ENCODE results near the gene TMEM169.
A peak's percentile ranks its signal among the peaks of the same experiment; 100 is the strongest.

Gene TMEM169, protein sequence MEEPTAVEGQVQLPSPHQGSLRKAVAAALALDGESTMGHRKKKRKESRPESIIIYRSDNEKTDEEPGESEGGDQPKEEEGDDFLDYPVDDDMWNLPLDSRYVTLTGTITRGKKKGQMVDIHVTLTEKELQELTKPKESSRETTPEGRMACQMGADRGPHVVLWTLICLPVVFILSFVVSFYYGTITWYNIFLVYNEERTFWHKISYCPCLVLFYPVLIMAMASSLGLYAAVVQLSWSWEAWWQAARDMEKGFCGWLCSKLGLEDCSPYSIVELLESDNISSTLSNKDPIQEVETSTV

DNA sequence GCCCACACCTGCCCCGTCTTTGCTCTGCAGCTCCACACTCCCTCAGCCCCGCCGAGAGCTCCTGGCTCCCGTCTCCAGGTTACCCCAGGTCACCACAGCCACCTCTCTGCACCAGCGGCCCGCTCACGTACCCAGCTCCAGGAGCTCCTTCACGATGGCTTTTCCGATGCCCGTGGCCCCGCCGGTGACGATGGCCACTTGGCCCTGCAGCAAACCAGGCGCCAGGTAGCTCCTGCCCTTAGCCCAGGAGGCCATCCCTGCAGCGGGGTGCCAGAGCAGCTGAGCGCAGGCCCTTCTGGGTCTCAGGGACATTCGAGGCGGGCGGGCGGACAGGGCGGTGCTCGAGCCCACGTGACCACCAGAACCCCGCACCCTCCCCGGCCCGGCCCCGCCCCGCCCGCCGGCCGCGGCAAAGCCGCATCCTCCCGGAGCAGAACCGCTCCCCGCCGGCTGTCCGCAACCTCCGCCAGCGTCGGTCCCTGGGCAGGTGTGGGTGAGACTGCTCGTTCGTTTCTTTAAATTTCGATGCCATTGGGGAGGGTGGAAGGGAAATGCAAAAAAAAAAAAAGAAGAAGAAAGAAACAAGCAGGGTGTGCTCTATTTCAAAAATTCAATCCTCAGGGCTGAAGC lies at the start of gene TMEM169, which contains the start of gene PECR:
Gene TMEM169, plus strand, starts transcription at position 433 of the 630 bp plus-strand sequence. CDS start 14,045 bp downstream, outside the sequence.
Gene PECR, minus strand, starts transcription at position 323 of the 630 bp plus-strand sequence. Its CDS starts 68 bp downstream, at position 255.
- DNase-seq, result peak; percentile 30

DNA sequence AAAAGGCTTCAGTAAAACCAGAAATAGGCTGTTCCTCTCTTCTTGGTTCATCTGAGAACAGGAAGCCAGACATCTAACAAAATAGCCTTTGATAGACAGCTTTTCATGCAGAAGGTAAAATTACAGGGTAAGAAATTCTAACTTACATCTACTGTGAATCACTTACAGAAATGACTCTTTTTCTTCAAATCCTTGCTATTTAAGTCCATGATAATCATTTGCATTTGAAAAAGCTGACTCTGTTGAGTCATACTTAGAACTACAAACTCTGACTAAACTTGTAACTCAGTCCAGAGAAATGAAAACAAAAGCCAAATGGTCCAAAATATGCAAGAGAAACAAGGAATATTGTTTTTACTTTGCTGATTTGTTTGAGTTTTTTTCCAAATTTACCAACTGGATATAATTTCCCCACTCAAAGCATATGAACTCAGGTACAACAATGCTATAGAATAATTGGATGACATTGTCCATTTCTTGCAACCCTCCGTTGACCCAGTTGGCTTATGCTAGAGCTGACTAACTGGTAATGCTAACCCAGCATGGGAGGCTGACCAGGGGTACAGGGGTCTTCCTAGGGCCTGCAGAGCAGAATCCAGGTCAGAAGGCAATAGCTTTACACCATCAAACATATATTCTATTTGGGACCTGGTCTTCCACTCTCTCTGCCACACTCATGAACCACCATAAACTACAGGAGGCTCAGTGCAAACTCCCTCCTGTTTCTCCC lies 49.6 kb upstream of the TMEM169 start:
- DNase-seq, result peak; percentile 59

DNA sequence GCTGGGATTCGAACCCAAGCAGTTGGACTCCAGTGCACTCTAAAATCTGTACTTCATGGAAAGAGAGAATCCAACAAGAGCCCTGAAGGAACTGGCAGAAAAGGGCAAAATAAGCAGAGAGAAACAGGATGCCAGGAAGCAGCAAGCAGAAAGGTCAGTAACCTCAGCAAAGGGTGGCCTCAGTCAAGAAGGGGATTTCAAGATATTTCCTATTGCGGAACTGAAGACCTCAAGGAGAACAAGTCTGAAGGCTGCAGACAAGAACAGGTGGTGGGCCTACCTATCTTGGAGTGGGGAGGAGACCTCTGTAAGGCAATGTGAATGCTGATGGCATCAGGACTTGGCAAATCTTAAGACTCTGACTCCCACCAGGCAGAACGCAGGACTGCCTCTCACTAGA lies 48.3 kb upstream of the TMEM169 start:
- no peak for DNase-seq

DNA sequence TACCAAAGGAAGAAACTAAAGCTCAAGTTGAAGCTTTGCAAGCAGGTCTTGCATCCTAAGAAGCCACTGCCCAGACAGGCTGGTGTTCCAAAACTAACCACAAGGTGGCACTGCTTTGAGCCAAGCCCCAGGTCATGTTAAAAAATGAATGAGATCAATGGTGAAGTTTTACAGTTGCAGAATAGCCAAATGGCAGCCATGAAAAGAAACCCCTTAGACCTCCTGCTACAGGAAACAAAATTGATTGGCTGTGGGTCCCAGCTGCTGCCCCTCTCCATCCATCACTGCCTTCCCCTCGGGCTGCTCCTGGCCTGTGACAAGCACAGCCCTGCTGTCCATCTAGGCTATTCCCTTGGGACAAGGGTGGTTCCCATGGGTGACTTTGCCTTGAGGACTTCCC lies 47.7 kb upstream of the TMEM169 start:
- DNase-seq, result no peak

DNA sequence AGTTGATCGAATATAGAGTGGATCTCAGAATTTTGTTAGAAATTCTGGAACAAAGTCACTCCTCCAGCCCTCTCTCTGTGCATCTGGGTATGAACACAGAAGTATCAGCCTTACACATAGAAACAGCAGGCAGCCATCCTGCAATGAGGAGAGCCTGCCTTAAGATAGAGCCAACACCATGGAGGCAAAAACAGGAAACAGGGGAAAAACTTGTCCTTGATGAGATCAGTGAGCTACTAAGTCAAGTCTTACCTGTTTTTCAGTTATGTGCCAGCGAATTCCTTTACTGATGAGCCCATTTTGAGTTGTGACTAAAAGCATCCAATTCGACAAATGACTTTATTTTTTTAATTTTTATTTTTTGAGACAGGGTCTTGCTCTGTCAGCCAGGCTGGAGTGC lies 41.8 kb upstream of the TMEM169 start:
- no peak for DNase-seq

DNA sequence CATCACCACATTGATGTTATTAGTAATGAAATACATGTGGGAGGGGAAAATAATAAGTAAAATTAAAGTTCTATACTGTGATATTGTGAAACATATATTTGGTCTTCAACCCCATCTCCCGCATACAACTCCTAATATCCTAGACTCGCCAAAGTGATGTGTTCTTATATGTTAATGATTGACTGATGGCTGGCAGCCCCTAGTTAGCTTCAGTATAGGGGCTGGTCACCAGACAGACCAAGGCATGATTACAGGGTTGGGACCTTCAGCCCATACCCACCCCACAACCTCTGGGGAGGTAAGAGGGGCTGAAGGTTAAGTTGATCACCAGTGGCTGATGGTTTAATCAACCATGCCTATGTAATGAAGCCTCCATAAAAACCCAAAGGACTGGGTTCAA lies 40.3 kb upstream of the TMEM169 start:
- no peak for DNase-seq

DNA sequence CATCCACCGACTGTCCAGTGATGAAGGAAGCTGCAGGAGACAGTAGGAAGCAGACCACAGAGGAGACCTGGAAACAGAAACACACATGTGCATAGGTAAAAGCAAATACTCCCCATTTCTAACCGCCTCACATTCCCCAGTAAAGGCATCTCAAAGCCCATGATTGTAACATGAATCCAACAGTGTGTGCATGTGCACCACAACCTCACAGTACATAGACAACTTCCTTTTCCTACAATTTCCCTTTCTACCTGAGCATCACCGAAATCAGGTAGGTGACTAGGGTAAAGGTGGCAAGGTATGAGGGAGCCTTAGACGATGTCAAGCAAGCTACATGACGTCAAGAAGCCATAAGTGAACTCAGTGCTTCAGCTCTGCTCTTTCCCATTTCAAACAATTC lies 37.8 kb upstream of the TMEM169 start:
- DNase-seq, result no peak

DNA sequence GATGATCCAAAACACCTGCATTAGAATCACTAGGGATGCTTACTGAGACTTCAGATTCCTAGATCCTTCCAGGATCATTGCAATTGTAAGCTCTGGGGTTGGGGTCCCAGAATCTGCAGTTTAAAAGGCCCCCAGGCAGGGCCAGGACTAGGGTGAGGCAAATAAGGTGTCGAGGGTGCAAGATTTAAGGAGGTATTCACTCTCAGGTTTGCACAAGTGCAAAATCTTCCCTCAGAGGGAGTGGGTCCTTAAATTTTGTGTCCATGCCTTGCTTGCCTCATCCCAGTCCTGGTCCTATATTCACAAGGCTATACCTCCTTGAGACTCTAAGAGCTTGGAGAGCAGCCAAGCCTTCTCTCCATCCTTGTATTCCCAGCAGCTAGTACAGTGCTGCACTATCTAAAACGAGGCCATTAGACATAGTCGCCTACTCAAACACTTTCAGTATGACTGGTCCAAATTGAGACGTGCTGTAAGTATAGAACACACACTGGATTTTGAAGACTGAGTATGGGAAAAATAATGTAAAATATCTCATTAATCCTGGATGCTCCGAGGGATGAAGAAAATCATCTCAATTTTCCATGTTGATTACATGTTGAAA lies 36.7 kb upstream of the TMEM169 start:
- no peak for DNase-seq

DNA sequence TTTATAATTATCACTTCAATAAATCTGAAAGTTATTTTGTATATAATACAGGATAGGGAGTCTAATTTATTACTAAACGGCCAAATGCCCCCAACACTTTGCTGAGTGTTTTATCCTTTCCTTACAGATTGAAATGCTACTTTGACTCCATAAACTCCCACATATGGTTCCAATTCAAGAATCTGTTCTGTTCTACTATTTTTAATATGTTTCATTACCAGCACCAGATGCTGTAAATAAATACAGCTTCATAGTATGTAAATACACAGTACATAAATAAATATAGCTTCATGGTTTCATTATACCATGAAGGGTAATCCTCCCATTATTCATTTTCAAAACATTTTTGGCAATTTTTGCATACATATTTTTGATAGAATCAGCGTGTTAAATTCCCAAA lies 34.3 kb upstream of the TMEM169 start:
- DNase-seq, result no peak

DNA sequence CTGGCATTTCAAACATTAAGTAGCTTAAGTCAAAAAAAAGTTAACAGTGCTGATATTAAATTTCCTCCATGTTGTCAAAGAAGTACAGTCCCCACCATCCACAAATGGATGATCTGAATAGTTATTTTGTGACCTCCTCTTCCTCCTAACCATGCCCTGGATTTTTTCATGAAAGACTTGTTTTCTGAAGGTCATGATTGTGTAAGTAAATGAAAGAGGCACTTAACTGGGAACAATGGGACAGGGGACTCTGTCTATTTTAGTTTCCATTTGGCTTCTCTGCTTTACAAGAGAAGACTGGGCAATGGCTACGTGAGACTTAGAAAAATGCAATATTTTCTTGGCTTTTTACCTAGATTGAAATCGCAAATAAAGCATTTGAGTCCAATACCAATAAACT lies 32.3 kb upstream of the TMEM169 start:
- no peak for DNase-seq

DNA sequence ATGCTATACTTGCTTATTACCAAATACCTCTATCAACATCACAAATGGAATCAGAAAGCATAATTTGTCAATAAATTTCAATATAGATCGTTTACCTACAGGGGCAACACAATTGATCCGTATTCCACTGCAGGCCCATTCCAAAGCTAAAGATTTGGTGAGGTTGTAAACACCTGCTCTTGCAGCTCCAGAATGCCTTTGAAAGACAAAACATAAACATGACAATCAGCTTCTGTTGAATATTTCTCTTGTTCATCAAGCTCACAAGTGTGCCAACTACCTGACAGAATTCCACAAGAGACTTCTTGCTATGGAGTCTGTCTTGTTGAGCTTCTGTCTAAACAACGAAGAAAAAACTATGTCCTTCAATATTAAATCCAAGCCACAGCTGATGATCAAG lies 30.4 kb upstream of the TMEM169 start:
- no peak for DNase-seq

DNA sequence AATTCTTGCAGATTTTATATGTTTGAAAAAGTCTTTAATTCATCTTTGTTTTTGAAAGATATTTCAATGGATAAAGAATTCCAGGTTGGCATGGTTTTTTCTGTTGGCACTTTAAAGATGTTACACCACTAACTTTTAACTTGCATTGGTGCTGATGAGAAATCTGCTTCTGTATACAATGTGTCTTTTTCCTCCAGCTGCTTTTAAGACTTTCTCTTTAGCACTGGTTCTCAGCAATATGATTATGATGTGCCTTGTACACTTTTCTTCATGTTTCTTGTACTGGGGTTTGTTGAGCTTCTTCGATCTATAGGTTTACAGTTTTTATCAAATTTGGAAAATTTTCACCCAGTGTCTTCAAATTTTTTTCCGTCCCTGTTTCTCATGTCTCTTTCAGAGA lies 29.3 kb upstream of the TMEM169 start:
- no peak for DNase-seq

DNA sequence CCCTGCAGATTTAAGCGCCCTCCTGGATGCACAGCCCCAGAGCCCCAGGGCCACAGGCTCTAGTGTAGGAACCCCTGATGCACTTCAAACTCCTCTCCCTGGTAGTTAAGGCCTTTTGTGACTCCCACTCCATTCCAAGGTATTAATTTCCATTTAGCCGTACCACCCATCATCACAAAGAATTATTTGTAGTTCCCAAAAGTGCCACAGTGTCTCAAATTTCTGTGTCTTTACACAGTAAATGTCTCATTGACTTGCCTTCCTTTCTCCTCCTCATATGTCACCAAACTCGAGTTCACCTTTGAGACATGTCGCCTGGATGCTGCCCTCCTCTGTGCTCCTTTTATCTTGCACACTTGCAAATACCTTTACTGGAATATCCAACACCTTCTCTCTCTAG lies 26.0 kb upstream of the TMEM169 start:
- no peak for DNase-seq

DNA sequence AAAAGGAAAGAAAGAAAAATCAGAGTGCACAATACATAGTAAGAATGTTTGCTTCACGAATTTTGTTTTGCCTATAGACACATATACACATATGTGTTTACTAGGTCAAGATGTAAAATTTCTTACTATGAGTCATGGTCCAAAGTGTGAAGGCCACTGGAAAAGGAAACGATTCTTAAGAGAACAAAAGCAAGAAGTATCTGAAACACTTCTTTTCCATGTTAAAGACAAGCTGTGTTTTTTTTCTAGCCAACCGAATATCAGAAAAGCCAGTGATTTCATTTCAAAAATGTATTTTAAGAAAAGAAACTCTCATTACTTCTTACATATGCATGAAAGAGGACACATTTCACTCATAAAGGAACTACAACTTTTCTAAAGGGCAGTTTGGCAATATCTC lies 25.0 kb upstream of the TMEM169 start:
- no peak for DNase-seq

DNA sequence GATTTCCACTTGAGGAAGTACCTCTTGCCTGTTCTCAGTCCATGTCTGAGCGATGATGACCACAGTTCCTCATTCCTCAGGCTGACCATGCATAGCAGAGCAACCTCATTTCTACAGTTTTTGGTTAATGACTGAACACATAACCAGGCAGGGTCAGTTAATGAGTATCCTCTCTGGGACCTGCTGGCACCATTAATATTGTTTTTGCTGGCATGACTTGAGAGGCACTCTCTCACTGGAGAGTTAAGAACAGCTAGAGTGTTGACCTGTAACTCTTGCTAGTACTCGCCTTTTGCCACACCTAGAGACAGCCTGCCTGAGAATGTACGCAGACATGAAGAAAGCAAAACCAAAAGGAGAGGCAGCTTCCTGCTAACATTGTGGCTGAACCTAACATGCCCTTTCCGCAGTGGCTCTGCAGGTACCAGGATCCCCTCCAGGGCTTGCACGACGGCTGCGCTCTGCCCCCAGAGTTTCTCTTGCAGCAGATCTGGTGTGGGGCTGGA lies 24.0 kb upstream of the TMEM169 start:
- no peak for DNase-seq

DNA sequence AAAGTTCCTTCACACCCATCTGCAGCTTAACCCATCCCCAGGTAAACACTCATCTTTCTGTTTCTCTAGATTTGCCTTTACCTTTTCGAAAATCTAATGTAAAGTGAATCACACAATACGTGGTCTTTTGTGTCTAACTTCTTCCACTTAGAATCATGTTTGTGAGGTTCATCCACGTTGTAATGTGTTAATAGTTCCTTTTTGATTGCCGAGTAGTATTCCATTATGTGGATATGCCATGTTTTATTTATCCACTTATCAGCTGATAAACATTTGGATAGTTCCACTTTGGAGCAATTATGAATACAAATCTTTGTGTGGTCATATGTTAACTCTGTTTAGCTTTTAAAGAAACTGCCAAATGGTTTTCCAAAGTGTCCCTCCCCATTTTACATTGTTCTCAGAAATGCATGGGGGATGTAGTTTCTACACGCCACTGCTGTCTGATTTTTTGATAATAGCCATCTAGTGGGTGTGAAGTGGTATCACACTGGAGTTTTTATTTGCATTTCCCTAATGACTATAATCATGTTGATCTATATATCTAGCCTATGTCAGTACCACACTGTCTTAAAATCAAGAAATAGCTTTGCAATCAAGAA lies 22.4 kb upstream of the TMEM169 start:
- no peak for DNase-seq

DNA sequence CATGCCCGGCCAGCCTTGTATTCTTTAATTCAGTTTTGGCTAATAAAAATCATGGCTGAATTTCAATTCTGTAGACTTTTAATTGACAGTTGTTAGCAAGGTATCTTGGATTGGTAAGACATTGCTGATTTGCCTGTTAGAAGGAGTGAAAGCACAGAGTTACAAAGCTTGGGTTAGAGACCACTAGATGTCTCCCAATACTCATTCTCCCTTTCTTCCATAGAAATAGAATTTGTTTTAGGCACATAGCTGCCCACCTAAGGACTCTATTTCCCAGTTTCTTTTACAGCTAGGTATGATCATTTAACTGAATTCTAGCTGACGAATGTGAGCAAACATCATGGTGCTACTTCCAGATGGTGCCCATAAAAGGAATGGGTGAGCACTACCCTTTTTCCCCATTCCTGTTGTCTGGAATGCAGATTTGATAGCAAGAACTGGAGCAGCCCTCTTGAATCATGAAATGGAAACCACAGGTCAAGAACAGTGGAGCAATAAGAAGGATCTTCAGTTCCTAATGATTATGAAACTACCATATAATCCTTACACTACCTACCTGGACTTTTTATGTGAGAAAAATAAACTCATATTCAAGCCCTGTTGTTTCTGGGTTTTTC lies 17.6 kb upstream of the TMEM169 start:
- DNase-seq, result no peak

DNA sequence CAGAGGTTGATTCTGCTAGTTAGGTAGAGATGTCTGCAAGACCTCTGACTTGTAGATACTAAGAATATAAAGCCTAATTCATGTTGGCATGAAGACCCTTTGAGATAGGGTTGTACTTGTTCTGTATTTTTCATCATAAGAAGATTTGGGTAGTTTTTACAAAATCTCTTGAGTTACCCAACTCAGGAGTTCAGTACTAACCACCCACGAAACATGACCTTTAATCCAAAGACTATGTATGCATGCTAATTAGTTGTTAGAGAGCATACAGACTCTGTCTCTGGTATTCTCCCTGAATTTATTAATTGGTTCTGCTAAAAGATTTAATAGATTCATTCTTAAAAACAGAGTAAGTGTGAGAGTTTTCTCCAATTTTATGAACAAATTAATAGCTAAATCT lies 17.1 kb upstream of the TMEM169 start:
- DNase-seq, result no peak

DNA sequence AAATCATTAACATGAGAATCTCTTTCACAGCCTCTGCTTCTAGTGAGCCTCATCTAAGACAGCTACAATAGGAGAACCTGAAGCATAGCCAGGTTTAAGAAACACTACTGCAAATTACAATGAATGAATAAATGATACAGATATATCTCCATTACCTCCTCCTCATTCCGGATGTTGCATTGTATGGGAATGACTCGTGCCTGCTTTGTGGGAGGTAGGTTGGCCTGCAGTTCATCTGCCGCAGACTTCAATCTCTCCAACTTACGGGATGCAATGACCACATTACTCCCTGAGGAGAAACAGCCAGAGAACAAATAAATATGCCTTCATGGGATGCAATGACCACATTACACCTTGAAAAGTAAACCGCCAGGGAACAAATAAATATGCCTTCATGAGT lies 15.5 kb upstream of the TMEM169 start:
- DNase-seq, result no peak

DNA sequence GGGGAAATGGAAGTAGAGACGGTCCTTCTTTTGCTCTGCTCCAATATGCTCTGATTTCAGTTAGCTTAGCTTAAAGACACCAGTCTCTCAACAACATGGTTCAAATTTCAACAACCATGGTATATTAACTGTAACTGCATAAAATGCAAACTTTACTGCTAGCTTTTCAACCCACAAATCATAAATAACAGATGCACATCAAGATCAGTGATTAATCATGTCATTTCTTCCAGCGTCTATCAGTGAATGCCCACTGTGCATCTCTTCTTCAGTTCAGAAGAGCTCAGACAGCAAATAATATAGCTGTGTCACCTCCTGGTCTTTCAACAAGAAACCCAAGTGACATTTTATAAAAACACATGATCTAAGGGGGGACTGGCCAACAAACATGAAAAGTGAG lies 12.7 kb upstream of the TMEM169 start:
- DNase-seq, result no peak

DNA sequence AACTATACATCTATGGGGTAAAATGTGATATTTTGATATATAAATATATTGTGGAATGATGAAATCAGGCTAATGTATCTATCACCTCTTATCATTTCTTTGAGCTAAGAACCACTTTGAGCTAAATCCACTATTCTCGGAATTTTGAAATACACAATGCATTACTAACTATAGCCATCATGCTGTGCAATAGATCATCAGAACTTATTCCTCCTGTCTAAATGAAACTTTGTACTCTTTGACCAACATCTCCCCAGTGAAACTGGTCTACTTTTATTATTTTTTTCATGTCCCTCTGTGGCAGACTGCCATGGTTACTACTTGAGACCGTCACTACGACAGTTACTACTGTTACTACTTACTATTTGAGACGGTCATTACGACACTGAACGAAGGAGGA lies 11.5 kb upstream of the TMEM169 start:
- DNase-seq, result no peak

DNA sequence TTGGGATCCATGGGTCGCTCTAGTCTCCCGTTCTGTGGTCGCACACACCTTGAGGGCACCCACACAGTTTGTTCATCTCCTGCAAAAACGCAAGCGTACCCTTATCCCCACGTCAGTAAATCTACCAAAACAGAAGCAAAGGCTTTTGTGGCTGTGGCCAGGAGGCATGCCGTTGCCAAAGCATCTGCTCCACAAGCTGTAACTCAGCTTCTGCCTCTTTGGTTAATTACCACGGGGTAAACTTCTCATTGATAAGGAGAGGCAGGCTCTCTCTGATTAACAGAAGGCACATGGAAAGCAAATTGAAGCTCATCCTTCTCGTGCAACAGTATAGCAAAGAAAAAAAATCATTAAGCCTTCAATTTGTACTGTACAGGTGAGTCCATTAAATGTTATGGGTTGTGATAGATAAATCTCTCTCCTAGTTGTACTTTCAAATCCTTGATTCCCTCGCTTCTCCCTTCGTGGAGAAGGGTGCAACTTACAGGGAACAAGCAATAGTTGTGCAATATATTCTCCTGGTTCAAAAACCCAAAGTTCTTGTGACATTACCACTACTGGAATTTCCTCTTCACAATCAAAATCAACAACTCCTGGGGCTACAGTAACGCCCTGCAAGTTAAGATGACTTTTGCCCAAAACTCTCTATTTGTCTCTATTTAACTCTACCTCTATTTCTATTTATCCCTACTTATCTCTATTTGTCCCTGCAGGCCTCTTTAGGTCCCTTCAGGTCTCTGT lies 10.4 kb upstream of the TMEM169 start:
- no peak for DNase-seq
